22Rv1 (cell line): ENCODE results near the gene TRNT1.

Source experiments
- ZFX ChIP-seq: fragments of 450-650 bp; IDR thresholded peaks from 2 replicates; pipeline ENCODE4 v1.6.1; 2017; ENCODE audit warnings: antibody characterized with exemption, borderline replicate concordance
- TF ChIP-seq, protein P1 (sequence below): fragments of 450-650 bp; IDR thresholded peaks from 2 replicates; pipeline ENCODE4 v1.5.1; 2017; ENCODE audit warnings: mild to moderate bottlenecking

DNA sequence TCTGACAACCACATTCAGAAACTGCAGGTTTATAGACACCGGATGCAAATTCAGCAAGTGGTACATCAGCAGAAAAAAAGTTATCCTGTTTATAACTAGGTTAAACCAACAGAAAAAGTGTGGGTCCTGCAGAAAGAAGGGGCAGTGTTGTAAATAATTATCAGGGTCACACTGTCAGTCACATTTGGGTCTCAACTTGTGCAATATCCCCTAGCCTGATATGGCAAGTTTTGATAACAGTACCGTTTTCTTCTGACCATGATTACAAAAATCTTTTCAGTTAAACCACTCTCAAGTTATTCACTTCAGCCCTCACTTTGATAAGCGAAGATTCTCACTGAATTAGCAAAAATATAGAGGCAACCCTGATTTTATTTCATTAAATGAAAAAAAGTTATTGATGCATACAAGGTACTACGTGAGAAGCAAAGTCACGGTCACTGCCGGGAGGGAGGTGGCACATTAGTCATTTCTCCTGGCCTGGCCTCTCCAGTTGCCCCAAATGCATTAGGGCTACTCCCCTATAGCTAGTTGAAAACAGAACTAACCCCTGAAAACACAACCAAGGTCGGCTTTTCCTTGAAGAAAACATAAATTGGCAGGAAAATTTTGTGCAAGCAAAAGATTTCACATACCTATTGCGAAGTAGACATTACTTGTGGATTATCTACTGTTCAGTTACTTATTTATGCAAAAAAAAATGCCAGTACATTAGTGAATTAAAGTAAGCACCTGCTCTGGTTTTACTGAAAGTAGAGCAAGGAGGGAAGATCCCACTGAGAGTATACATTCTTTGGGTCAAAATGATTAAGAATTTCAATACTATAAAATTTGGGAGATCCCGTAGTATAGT is 45.1 kb upstream of the TRNT1 start:
- TF ChIP-seq, protein P1, sequence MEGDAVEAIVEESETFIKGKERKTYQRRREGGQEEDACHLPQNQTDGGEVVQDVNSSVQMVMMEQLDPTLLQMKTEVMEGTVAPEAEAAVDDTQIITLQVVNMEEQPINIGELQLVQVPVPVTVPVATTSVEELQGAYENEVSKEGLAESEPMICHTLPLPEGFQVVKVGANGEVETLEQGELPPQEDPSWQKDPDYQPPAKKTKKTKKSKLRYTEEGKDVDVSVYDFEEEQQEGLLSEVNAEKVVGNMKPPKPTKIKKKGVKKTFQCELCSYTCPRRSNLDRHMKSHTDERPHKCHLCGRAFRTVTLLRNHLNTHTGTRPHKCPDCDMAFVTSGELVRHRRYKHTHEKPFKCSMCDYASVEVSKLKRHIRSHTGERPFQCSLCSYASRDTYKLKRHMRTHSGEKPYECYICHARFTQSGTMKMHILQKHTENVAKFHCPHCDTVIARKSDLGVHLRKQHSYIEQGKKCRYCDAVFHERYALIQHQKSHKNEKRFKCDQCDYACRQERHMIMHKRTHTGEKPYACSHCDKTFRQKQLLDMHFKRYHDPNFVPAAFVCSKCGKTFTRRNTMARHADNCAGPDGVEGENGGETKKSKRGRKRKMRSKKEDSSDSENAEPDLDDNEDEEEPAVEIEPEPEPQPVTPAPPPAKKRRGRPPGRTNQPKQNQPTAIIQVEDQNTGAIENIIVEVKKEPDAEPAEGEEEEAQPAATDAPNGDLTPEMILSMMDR = no peak
- TF ChIP-seq ZFX = no peak
